DLD1 (cell line): ENCODE data around the gene SLC35A3.
"Not testable (repeated sequence)": the region's sequence is repeated elsewhere in the genome, so short reads cannot be mapped to it uniquely, and the experiment has no call there.

Source experiments
- in situ Hi-C: cut with HindIII; loops from 2 replicates; pipeline ENCODE4 v1.10.0; 2017; ENCODE audit warnings: low sequenced_read_pairs

The SLC35A3 gene

DNA sequence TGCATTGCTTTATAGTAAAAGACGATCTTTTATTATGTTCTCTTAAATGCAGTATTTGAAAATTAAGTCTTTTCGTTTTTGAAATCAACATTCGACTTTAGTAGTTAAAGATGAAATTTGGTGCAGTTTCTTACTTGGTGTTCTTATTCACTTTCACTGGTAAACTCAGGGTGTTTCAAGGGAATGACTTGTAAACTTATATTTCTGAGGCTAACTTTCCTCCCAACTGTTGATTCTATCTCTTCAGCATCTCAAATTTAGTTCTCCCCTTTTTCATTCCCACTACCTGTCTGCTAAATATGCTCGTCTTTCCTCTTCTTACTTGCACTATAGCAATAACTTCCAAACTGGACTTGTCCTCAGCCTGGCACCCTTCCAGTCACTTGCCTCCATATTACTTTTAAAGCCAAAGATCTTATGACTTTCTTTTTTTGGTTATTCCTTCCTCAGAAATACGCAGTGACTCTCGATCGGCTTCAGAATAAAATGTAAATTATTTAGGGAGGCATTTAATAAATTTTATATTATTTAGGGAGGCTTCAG lies 988 bp downstream of the SLC35A3 start:
- in situ Hi-C loops, result no loop called here

DNA sequence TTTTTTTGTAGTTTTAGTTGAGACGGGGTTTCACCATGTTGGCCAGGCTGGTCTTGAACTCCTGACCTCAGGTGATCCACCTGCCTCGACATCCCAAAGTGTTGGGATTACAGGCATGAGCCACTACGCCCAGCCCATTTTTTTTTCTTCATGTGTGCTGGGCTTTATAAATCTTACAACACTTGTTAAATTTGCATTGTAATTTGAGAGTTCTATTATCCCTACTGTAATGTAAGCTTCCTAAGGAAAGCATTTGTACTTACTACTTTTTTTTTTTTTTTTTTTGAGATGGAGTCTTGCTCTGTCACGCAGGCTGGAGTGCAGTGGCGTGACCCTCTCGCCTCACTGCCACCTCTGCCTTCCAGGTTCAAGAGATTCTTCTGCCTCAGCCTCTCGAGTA lies 2.3 kb downstream of the SLC35A3 start:
- in situ Hi-C loops, result not testable (repeated sequence)

GRCh38 chr1:99975529-99975928 lies 5.7 kb downstream of the SLC35A3 start:
- in situ Hi-C loops, result no loop called here

DNA sequence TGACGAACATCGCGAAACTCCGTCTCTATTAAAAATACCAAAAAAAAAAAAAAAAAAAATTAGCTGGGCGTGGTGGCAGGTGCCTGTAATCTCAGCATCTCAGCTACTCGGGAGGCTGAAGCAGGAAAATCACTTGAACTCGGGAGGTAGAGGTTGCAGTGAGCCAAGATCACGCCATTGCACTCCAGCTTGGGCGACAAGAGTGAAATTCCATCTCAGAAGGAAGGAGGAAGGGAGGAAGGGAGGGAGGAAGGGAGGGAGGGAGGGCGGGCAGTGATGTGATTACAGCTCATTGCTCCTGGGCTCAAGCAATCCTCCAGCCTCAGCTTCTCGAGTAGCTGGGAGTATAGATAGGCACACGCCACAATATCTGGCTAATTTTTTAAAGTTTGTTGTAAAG lies 7.5 kb downstream of the SLC35A3 start:
- in situ Hi-C loops, result not testable (repeated sequence)

DNA sequence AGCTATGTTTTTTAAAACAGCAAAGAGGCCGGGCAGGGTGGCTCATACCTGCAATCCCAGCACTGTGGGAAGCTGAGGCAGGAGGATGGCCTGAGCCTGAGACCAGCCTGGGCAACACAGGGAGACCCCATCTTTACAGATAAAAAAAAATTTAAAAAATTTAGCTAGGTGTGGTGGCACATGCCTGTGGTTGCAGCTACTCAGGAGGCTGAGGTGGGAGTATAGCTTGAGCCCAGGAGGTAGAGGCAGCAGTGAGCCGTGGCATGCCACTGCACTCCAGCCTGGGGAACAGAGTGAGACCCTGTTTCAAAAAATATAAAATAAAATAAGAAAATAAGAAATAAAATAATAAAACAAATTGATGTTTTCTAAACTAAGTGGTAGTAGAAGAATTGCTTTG lies 8.4 kb downstream of the SLC35A3 start:
- in situ Hi-C loops, result no loop called here

GRCh38 chr1:99979091-99979490 lies 9.3 kb downstream of the SLC35A3 start:
- in situ Hi-C loops, result no loop called here

- in situ Hi-C loops, result no loop called here
Observed at GRCh38 chr1:99980928-99981327, 11.1 kb downstream of the SLC35A3 start.

- in situ Hi-C loops, result no loop called here
Observed at GRCh38 chr1:99986656-99987225, 16.9 kb downstream of the SLC35A3 start.

- in situ Hi-C loops, result no loop called here
Observed at GRCh38 chr1:99988210-99988765, 18.5 kb downstream of the SLC35A3 start.

DNA sequence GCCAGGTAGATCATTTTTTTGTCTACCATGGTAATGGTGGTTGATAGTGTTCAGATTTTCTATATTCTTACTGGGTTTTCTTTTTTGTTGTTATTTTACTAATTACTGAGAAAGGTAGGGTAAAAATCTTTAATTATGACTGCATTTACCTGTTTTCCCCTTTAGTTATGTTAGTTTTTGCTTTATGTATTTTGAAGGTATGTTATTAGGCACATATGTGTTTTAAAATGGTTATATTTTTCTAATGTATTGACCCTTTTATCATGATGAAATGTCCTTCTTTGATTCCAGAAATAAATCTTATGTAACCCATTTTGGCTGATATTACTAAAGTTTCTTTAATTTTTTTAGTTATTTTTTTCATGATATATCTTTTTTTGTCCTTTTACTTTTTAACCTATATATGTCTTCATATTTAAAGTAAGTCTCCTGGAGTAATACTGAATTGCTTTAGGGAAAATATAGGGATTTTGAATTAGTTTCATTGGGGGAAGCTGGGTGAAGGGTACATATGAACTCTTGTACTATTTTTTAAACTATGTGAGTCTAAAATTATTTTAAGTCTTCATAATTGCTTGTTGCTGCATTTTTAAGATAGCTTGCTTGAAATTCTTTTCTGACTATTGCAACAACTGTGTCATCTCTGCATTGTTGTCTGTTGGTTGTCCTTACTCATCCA lies 22.4 kb downstream of the SLC35A3 start:
- in situ Hi-C loops, result no loop called here

- in situ Hi-C loops, result no loop called here
Observed at GRCh38 chr1:99992760-99993467, 23.1 kb downstream of the SLC35A3 start.

DNA sequence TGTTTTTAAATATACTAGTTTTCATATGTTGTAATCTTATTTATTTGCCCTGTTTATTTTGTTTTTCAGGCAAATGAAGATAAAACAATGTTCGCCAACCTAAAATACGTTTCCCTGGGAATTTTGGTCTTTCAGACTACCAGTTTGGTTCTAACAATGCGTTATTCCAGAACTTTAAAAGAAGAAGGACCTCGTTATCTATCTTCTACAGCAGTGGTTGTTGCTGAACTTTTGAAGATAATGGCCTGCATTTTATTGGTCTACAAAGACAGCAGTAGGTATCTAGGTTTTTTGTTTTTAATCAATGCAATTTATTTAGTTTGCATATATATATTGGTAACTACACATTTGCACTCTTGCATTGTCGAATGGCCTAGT lies 23.7 kb downstream of the SLC35A3 start:
- in situ Hi-C loops, result no loop called here

DNA sequence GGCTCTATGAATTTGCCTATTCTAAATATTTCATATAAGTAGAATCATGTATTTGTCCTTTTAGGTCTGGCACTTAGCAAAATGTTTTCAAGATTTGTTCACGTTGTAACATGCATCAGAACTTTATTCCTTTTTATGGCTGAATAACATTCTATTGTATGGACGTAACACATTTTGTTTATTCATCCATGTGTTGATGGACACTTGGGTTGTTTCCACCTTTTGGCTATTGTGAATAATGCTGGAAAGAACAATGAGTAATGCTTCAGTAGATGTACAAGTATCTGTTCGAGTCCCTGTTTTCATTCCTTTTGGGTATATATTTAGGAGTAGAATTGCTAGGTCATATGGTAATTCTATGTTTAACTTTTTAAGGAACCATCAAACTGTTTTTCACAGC lies 24.7 kb downstream of the SLC35A3 start:
- in situ Hi-C loops, result no loop called here

- in situ Hi-C loops, result no loop called here
Observed at GRCh38 chr1:99996951-99997350, 27.2 kb downstream of the SLC35A3 start.

GRCh38 chr1:100001462-100001861 lies 31.7 kb downstream of the SLC35A3 start:
- in situ Hi-C loops, result no loop called here

GRCh38 chr1:100005424-100005823 lies 35.6 kb downstream of the SLC35A3 start:
- in situ Hi-C loops, result no loop called here

DNA sequence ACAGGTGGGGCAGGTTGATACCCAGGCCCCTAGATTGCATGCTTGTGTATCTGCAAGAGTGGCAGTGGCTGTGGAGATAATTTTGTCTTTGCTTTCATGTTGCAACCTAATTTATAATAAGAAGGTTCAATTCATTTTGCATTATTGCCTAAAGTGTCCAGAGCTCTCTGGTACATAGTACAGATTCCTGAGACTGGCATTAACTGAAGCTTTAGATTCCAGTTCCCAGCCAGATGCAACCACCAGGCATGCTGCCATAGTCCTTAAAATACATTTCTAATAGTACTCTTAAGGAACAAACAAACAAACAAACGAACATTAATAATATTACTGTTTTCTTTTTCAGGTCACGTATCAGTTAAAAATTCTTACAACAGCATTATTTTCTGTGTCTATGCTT lies 36.9 kb downstream of the SLC35A3 start:
- in situ Hi-C loops, result no loop called here

- in situ Hi-C loops, result no loop called here
Observed at GRCh38 chr1:100009458-100009857, 39.7 kb downstream of the SLC35A3 start.

DNA sequence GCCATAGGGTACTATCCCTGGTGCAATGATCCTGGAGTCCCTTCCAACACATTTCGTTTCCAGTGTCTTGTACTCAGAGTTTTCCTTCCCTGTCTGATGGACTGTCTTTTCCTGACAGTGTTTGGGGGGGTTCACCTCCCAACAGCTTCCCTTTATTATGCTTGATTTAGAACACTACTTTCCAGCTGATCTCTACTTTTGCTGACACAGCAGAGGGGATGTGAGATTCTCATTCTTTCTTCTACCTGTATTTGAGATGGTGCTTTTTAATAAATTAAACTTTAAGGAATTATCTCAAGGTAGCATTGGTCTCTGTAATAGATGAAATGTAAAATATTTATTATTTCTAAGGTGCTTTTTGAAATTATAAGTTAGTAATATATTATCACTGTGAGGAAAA lies 41.0 kb downstream of the SLC35A3 start:
- in situ Hi-C loops, result no loop called here

DNA sequence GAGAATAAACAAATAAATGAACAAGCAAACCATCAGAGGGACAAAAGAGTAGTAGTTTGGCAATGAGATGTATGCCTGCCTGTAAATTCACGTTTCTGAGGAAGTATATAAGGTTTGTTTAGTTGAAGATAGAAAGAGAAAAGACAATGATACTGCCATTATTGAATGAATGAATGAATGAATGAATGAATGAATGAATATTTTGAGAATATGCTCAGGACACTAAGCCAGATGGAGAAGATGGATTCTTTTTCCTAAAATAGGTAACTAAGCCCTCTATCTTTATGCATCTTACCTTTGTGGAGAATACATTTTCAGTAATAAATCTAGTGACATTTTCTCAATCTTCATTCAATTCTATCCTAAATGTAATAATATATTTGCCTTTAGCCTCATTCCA lies 49.4 kb downstream of the SLC35A3 start:
- in situ Hi-C loops, result no loop called here

- in situ Hi-C loops, result no loop called here
Observed at GRCh38 chr1:100023482-100023881, 53.7 kb downstream of the SLC35A3 start.

- in situ Hi-C loops, result no loop called here
Observed at GRCh38 chr1:100027212-100027611, 57.4 kb downstream of the SLC35A3 start.
